Progenitor cell of endocrine pancreas (in vitro differentiated cells): ENCODE results near the gene RAI14. TPM values are rescaled to one million over a fixed set of nuclear protein-coding genes. Genes with fewer than 3 reads are reported as not detected.

ENCODE experiments used
- DNase-seq: peaks from one replicate; pipeline ENCODE4 v3.0.0; 2021; ENCODE audit warnings: low spot score; ENCODE audit not compliant: unreplicated experiment
- H3K27ac Mint-ChIP-seq: 2 replicates; pipeline ENCODE4 v1.8.0; 2021; ENCODE audit warnings: mild to moderate bottlenecking, moderate library complexity, mixed read lengths
- H3K27me3 Mint-ChIP-seq: 2 replicates; pipeline ENCODE4 v1.8.0; 2021; ENCODE audit warnings: mixed read lengths
- H3K36me3 Mint-ChIP-seq: 2 replicates; pipeline ENCODE4 v1.8.0; 2022; ENCODE audit warnings: mixed read lengths; ENCODE audit not compliant: insufficient read depth
- H3K4me1 Mint-ChIP-seq: 2 replicates; pipeline ENCODE4 v1.8.0; 2021; ENCODE audit warnings: low read depth, mixed read lengths
- H3K4me3 Mint-ChIP-seq: 2 replicates; pipeline ENCODE4 v1.8.0; 2021; ENCODE audit warnings: low read depth, mild to moderate bottlenecking, moderate library complexity, mixed read lengths
- H3K9me3 Mint-ChIP-seq: 2 replicates; pipeline ENCODE4 v1.8.0; 2021; ENCODE audit warnings: low read depth, mixed read lengths
- total RNA-seq: library from RNA; stranded (reverse); gene quantifications from 2 replicates; pipeline ENCODE4 v1.2.1, GENCODE V29; 2021
- TF ChIP-seq, protein P1 (sequence below): fragments of 200-600 bp; sonication (generic); IDR thresholded peaks from one replicate; pipeline ENCODE4 v1.5.0; 2021; ENCODE audit warnings: antibody characterized with exemption, mild to moderate bottlenecking; ENCODE audit not compliant: unreplicated experiment

RAI14 gene
- total RNA-seq, 1 donor from 2014 or later = 121 TPM

DNA sequence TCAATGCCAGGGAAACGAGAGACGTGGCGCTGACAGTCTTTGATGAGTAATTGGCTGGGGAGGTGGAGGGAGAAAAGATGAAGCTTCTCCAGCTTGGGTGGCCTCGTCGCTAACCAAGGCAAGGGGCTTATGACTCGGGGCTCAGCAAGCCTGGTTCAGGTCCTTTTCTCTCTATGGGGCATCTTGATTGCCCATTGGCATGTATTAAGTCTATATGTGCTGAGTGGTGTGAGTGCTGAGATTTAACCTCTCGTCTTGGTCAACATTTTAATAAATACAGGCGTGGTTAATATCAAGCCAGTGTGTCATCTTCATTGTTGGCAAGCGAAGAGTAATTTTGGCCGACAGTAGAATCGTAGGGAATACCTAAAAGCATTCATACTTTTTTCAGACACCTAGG lies 85.9 kb downstream of the RAI14 start:
- Mint-ChIP-seq H3K27ac (peak overlapping the region; percentile 20), H3K4me3 (no peak overlapping the region), H3K27me3 (no peaks in the 10 kb centered on the region), H3K4me1 (no peaks in the 10 kb centered on the region), H3K9me3 (no peaks in the 10 kb centered on the region), H3K36me3 (peaks cover 5% of the 10 kb centered on the region)
- DNase-seq = no peak
- TF ChIP-seq, protein P1, sequence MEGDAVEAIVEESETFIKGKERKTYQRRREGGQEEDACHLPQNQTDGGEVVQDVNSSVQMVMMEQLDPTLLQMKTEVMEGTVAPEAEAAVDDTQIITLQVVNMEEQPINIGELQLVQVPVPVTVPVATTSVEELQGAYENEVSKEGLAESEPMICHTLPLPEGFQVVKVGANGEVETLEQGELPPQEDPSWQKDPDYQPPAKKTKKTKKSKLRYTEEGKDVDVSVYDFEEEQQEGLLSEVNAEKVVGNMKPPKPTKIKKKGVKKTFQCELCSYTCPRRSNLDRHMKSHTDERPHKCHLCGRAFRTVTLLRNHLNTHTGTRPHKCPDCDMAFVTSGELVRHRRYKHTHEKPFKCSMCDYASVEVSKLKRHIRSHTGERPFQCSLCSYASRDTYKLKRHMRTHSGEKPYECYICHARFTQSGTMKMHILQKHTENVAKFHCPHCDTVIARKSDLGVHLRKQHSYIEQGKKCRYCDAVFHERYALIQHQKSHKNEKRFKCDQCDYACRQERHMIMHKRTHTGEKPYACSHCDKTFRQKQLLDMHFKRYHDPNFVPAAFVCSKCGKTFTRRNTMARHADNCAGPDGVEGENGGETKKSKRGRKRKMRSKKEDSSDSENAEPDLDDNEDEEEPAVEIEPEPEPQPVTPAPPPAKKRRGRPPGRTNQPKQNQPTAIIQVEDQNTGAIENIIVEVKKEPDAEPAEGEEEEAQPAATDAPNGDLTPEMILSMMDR = no peak

DNA sequence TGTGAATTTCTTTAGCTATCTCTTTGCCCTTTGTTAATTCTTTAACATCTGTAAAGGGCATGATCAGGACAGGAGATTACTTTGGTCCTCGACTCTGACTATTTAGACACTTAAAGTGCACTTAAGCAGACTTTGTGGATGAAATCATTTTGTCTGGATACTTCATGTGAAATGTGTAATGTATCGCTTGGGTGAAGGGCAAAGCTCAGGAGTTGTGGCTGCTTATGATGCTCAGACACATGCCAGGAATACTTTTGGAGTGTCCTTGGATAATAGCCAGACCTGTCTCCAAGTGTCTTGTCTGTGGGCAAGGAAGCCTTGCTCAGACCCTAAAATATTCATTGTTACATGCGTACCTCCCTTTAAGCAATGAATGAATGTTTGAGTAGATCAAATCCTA lies 87.8 kb downstream of the RAI14 start:
- Mint-ChIP-seq H3K4me3 (no peak overlapping the region), H3K4me1 (no peaks in the 10 kb centered on the region), H3K27ac (no peak overlapping the region), H3K9me3 (no peaks in the 10 kb centered on the region), H3K27me3 (no peaks in the 10 kb centered on the region), H3K36me3 (peaks cover 5% of the 10 kb centered on the region)
- no peak for DNase-seq
- TF ChIP-seq, protein P1 = no peak

DNA sequence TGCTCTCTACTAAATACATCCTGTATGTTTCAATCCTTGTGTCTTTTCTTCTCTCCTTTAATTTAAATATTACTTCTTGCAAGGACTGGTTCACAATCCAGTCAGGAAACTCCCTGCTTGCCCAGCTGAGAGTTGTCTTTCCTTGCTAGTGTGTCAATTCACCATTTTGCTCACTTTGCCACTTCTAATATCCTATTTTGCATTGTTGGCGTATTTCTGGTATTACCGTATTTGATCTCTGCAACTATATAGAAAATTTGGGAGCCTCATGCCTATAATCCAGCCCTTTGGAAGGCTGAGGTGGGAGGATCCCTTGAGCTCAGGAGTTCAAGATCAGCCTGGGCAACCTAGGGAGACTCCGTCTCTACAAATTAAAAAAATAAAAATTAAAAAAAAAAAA lies 92.3 kb downstream of the RAI14 start:
- peaks cover 20% of the 10 kb centered on the region for H3K36me3 Mint-ChIP-seq
- H3K27me3 Mint-ChIP-seq = no peaks in the 10 kb centered on the region
- H3K4me3 Mint-ChIP-seq = no peak overlapping the region
- TF ChIP-seq, protein P1 = no peak
- H3K27ac Mint-ChIP-seq = no peak overlapping the region
- no peak for DNase-seq
- H3K4me1 Mint-ChIP-seq = peaks cover 15% of the 10 kb centered on the region
- no peaks in the 10 kb centered on the region for H3K9me3 Mint-ChIP-seq

DNA sequence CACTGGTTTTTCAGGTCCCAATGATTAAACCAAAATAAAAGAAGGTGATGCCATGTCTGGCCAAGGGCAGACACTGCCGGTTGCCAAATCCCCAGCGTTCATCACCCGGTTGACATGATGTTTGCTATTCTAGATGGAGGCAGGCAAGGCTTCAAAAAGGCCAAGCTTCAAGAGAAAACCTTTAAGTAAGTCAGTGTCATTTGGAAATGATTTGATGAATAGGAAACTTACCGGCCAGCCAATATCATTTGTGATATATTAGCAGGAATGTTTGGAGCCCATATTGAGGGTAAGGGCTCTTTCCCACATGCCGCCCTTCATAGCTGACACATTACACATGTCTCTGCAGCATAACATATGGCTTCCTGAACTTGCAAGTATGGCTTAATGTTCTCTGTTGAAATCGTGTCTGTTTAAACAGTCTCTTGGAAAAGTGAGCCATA lies 93.3 kb downstream of the RAI14 start:
- H3K4me3 Mint-ChIP-seq = no peak overlapping the region
- no peak for DNase-seq
- no peaks in the 10 kb centered on the region for H3K27me3 Mint-ChIP-seq
- TF ChIP-seq, protein P1 = no peak
- H3K36me3 Mint-ChIP-seq = peaks cover 20% of the 10 kb centered on the region
- peaks cover 16% of the 10 kb centered on the region for H3K4me1 Mint-ChIP-seq
- H3K9me3 Mint-ChIP-seq = no peaks in the 10 kb centered on the region
- H3K27ac Mint-ChIP-seq = no peak overlapping the region

DNA sequence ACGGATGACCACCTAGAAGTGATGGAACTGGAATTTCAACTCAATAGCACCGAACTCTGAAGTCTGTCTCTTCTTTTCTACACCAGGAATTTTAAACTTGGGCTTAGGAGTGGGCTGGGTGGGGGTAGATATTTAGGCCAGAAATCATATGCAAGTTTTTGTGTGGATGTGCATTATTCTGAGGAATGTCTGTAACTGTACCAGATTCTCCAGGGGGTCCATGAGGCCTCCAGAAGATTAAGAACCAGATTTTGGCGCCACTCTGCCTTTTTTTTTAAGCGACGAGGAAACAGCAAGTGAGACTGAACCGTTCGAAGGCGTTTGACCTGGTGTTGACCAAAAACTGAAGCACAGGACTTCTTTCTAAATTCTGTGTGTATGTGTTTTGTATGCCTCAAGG lies 94.1 kb downstream of the RAI14 start:
- Mint-ChIP-seq H3K27me3 (no peaks in the 10 kb centered on the region), H3K36me3 (peaks cover 24% of the 10 kb centered on the region), H3K27ac (no peak overlapping the region), H3K4me3 (no peak overlapping the region), H3K9me3 (no peaks in the 10 kb centered on the region), H3K4me1 (peaks cover 24% of the 10 kb centered on the region)
- DNase-seq = no peak
- TF ChIP-seq, protein P1 = no peak
